Heart left ventricle (tissue), 13 donors: ENCODE data around the gene SPPL2B.

Experiments
- POLR2A ChIP-seq, 2 donors: fragments of 450-650 bp; IDR thresholded peaks; one replicate each; pipeline ENCODE4 v1.6.1; 2017; ENCODE audit warnings: antibody characterized with exemption in 2 of 2, mild to moderate bottlenecking in 2 of 2, moderate library complexity in 2 of 2
- TF ChIP-seq, protein P1 (sequence below), 12 donors: fragments of 200-600 bp; sonication (generic) in 4 of 12; IDR thresholded peaks; one replicate each; pipeline versions ENCODE4 v1.5.0 to v1.8.0; 2018 to 2022; ENCODE audit warnings: antibody characterized with exemption in 12 of 12, mild to moderate bottlenecking in 5 of 12
- donor health status: ischemic (EF 13 %, LVEDD 7.1; RV severe dilation, severe dysfunction).
- donor health status: DM: no; HTN: yes; CAD: no.
- donor health status: DM: no; HTN: no; CAD: no.
- donor health status: ischemic (EF 25% LVEDD 6.9; RV normal size, moderate dysfunction).
- donor health status: ischemic (EF 25% LVEDD 5.7; RV mildly dilated, moderate dysfunction).
- donor health status: ischemic (EF 35%, LVEDD 5.7; RV mildly dilated, moderate dysfunction).
- donor health status: nonischemic (EF 11% LVEDD 7.7; RV severe dilation, severe dysfunction).
- donor health status: DM: yes; HTN: yes; CAD: no.
- donor health status: PGD.
- donor health status: ischemic (EF 29% LVEDD 5.4; RV normal size, mild dysfunction).
- donor health status: nonischemic (EF 23%, LVEDD 6.1; RV moderate dilation, normal function).

DNA sequence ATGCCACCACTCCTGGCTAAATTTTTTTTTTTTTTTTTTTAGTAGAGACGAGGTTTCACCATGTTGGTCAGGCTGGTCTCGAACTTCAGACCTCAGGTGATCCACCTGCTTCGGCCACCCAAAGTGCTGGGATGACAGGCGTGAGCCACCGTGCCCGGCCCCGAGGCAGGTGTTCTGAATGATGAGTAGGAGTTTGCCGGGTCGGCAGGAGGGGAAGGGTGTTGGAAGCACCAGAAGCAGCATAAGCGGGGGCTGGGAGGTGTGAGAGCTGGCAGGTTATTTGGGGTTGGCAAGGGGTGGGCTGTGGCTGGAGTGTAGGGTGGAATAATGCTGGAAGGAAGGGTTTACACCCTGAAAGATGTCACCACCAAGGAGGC is 1.8 kb downstream of the SPPL2B start:
- TF ChIP-seq POLR2A (IDR thresholded peaks at IDR 0.05) = no peak
- TF ChIP-seq, protein P1, sequence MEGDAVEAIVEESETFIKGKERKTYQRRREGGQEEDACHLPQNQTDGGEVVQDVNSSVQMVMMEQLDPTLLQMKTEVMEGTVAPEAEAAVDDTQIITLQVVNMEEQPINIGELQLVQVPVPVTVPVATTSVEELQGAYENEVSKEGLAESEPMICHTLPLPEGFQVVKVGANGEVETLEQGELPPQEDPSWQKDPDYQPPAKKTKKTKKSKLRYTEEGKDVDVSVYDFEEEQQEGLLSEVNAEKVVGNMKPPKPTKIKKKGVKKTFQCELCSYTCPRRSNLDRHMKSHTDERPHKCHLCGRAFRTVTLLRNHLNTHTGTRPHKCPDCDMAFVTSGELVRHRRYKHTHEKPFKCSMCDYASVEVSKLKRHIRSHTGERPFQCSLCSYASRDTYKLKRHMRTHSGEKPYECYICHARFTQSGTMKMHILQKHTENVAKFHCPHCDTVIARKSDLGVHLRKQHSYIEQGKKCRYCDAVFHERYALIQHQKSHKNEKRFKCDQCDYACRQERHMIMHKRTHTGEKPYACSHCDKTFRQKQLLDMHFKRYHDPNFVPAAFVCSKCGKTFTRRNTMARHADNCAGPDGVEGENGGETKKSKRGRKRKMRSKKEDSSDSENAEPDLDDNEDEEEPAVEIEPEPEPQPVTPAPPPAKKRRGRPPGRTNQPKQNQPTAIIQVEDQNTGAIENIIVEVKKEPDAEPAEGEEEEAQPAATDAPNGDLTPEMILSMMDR (IDR thresholded peaks at IDR 0.05) = no peak
